ENCODE results near the gene POU2F3. TPM values are rescaled to one million over a fixed set of nuclear protein-coding genes. Genes with fewer than 3 reads are reported as not detected.

The POU2F3 gene
- total RNA-seq (2014; rRNA removed; shearing (Covaris generic)) = not detected in 2 replicates

DNA sequence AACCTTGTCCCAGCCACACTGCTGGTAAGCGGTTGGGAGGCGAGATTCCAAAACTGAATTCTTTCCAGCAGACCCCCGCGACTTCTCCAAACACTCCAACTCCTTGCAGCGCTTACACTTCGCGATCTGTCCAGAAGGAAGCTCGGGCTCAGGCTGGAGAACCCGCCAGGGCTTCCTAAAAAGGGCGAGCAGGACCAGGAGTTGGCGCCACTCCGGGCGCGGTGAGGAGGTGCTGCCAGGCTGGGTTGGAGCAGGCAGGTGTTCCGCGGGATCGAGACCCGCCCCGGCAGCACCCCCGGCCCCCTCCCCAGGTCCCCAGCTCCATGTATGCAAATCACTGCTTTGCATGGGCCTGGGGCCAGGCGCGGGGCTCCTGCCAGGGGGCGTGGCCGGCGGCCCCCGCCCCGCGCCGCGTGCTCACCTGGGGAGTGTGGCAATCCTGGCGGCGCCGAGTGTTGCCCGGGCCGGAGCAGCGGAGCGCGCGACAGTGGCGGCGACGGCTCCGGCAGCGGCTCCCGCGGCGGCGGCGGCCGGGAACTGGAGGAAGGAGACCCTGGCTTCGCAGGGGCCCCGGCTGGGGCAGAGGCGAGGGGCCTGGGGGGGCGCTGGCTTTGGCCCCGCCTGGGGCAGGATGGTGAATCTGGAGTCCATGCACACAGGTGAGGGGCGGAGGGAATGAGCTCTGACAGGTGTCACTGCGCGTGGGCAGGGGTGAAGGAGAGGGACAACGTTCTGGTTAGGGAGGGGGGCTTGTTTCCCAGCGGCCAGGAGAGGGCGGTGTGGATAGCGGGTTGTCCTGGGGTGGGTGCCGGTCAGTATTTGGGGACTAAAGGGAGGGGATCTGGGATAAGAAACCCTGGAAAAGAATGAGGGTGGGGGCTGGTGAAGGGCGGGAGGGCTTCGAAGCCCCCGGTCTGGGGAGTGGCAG, at the start of gene POU2F3:
TSS of gene POU2F3 (plus strand) at position 428 of the 928 bp plus-strand sequence. CDS start at position 632, 204 bp downstream.
- DNase-seq (ENCODE audit: low read depth) = no peak

DNA sequence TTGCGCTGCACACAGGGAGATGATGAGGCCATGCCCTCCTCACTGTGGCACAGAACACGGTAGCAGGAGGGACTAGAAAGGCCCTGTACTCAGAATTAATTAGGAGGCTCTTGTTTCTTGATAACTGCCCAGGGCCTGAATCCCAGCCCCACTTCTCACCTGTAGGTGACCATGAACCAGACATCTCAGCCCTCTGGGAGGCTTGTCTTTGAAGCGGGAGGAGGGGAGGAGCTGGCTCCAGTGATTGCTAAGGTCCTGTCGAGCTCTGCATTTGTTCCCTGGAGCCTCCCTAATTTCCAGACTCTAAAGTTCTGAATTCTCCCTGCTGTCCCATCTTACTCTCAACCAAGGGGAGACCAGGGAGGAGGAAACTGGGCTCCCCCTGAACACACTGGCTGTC, 48.9 kb upstream of the POU2F3 start:
- no peak for DNase-seq (ENCODE audit: low read depth)

DNA sequence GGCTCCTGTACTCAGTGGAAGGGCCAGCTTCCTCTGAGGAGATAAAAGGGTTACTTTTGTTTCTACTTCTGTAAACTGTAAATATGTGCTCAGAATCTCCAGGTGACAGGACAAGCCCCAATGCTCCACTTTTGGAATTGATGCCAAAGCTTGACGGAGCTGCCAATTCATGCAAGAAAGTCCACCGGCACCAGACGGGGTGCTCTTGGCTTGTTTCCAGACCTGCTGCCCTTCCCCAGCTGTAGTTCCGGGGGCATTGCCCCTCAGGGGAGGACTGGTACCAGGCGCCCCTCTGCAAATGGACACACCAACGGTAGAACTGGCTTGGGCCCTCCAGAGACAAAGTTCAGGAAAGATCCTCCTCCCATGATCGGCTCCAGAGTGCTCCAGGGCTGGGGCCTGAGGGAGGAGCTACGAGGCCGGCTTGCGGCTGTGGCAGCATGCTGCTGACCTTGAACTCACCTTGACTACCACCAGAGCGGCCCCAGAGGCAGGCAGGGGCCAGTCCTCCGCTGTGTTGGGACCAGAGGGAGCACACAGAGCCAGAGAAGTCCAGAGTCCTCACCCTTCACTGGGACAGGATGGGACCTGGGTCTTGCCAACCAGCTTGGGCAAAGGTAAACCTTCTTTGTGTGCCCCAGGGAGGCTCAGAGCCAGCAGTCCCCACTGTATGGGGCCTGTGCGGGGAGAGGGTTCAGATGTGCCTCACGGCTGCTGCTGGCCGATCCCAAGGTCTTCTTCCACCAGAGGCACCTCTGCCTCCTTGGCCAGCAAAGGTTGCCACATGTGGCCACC, 46.9 kb upstream of the POU2F3 start:
- no peak for DNase-seq (ENCODE audit: low read depth)

DNA sequence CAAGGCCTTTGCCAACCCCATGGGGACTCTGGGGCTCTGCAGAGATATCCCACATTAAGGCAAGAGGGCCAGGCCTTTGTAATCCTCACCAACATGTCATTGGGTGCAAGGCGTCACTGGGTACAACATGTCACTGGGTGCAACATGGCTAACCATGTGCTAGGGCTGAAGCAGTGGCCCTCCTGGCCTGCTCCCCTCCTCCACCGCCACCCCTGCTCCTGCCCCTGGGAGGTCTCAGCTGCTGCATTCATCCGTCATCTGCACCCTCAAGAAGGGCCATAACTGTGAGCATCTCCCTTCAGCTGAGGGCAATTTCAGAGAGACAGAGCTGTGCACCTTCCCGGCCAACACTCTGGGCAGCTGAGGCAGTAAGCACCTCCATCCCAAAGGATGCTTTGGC, 45.8 kb upstream of the POU2F3 start:
- DNase-seq (ENCODE audit: low read depth) = no peak

DNA sequence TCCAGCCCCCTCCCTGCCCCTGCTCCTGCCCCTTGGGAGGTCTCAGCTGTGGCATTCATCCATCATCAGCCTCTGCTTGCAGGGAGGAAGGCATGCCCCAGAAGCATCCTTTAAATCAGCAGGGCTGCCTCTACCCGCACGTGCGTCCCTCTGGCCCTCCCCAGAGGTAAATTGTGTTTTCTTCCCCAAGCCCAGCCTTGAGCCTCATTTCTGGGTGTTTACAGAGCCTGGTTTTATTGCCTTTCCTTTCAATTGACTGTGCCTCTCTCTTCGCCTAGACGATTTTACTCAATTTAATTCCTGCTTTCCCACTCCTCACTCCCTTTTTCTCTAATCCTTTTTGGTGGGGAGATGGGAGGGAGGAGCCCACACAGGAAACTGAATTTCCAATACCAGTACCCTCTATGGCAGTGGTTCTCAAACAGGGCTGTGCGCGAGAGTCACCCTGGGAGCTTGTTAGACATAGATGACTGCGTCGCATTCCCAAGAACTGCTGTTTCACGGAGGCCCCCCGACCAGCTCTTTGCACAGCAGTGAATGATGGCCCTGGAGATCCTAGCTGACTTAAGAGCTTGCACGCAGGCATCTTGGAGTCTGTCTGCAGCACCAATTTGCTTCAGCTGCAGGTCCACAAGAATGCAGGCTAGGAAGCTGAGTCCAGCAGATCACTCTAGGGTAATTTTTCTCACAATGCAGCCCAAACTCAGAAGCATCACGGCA, 44.2 kb upstream of the POU2F3 start:
- no peak for DNase-seq (ENCODE audit: low read depth)

DNA sequence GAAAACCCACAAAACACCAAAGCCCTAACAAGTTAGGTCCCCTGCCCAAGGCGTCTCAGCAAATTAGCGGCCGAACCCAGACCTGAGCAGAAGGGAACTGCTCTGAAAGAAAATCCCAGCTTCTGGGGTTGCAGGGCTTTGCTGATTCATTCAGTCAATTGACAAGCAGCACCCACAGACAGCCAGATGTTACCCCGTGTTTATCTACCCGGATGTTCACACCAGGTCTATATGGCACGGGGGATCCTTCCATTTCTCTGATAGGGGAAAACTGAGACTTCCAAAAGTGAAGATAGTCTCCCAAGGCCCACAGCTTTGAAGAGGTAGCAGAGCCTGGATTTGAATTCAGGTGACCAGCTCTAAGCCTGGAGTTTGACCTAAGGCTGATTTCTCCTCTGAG, 43.1 kb upstream of the POU2F3 start:
- no peak for DNase-seq (ENCODE audit: low read depth)

DNA sequence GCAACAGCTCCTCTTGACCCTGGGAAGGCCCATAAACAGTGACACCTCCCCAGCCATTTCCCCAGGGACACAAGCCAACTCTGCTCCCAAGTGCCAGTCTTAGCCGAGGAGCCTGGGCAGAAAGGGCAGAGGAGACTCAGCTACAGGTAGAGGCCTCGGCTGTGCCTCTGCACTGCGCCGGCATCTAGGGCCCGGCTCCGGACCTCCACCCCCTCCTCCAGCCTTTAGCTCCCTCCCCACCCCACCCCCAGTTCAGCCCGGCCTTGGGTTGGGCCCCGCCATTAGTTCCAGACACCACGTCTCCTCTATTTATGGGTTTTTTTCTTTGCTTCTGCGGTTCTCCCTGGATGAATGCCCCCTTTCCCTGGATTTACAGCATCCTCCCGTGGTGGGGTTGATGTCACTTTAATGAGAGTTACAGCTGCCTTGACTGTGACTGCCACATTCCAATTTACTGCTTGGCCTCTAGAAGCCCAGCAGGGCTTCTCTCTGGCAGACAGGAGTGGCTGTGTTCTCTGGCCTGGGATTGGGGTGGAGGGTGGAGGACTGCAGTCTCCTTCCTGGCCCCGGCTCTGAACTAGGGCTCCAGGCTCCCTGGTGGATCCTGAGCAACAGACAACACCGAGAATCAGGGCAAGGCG, 42.6 kb upstream of the POU2F3 start:
- no peak for DNase-seq (ENCODE audit: low read depth)

DNA sequence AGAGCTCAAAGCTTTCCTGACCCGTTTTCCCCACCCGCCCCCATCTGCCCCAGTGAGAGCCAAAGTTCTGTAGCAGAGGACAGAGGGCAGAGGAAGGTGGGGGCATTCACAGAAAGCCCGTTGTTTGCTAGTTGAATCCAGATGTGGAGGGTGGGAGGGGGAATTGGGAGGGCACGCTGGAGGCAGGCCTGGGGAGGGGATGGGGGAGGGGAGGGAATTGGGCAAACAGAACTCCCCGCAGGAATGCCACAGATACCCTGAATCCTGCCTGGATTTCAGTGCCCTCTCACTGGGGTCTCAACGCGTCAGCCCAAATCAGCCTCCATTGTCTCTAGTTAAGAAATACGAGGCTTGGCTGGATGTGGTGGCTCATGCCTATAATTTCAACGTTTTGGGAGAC, 42.0 kb upstream of the POU2F3 start:
- no peak for DNase-seq (ENCODE audit: low read depth)

DNA sequence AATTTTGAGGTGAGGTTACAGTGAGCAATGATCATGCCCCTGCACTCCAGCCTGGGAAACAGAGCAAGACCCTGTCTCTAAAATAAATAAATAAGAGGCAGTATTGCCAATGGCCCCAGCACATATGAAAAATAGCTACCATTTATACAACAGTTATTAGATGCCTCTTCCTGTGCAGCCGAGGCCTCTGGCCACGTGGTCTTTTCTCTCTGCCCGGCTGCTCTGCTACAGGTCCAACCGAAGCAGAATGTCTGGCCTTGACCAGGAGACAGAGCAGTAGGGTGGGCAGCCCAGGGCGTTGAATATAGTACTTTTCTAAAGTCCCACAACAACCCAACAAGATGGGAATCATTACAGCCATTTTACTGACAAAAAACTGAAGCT, 41.5 kb upstream of the POU2F3 start:
- no peak for DNase-seq (ENCODE audit: low read depth)

DNA sequence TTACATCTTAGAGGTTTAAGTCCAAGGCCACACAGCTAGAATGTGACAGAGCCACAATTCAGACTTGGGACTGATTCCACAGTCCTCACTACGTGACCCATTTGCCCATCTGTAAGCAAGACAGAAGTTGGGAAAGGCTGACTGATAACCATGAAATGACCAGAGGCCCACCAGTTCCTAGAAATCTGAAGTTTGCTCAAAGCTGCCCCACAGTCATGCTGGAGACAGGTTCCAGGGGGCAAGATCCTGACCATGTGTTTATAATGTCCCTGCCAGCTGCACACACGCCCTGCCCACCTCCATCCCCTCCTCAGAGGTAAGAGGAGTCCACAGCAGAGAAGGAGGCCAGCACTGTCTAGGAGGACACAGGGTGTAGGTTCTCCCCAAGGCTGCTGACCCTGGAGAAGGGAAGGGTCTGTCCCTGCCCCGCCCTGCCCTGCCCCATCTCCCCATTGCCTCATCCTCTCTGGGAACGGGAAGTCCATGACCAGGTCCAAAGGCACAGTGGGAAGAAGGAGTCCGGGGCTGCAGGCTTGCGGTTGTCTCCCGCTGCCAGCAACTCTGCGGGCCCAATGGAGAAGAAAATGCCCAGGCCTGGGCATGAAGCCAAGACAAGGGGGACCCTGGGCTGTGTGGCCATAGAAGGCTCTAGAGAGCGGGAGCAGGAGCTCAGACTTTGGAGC, 41.0 kb upstream of the POU2F3 start:
- DNase-seq (ENCODE audit: low read depth) = no peak

DNA sequence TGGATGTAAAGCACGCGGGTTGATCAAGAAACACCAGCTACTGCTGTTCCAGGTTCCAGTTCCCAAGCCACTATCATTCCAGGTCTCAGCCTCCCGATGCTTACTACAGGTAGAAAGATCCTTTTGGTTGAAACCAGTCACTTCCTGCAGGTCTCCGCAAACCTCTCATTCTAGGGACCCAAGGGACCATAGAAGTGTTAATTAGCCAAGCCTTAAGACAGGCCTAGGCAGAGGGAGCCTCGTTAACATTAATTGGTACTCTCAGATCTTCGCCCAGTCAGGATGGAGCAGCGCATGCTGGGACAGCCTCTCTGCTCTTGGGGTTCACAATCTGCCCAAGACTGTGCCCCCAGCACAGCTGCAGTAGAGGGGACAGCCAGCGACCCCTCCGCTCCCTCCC, 40.3 kb upstream of the POU2F3 start:
- no peak for DNase-seq (ENCODE audit: low read depth)

DNA sequence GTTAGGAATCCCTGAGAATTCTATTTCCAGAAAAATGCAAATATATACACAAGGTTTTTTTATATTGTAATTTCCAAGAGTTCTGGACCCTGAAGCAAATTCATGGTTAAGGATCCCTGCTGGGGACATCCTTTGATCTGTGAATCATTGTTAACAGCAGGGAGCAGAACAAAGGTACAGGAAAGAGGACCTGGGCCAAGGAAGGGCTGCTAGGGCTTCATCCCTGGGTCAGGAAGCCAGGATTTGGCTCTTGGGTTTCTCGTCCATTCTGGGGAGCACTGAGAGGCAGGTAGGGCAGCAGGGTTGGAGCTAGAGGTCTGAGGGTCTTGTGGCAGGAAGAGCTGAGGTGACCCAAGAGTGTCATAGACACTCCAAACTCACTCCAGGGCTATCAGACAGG, 39.3 kb upstream of the POU2F3 start:
- no peak for DNase-seq (ENCODE audit: low read depth)

DNA sequence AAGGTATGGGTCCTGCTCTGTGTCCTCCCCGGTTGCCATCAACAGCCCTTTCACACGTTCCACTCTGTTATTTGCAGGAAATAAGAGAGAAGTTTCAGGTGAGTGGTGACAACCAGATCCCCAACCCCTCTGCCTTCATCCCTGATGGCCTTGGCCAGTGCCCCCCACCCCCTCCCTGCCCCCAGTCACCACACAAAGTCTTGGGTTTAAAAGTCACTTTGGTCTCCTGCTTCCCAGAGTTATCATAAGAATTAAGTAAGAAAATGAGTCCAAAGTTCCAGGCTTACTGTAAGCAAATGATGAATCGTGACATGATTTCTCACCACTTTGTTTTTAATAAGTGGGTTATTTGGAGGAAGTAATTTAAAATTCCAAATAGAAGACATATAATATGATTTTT, 38.3 kb upstream of the POU2F3 start:
- no peak for DNase-seq (ENCODE audit: low read depth)

DNA sequence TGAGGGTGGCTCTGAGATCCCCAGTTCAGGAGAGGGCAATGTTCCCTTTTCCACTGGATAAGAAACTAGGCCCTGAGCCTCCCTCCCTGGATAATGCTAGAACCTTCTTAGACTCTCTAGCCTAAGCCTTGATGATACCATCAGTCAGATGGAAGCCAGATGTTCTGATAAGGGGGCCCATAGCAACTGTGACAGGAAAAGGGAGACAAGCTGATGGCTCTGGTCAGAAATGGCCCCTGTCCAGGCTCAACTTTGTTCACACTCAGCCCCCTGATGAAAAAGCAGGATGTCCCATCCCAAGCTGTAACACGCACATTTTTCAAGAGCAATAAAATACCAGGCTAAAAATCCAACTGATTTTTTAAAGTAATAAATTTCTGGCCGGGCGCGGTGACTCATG, 36.3 kb upstream of the POU2F3 start:
- DNase-seq (ENCODE audit: low read depth) = no peak

DNA sequence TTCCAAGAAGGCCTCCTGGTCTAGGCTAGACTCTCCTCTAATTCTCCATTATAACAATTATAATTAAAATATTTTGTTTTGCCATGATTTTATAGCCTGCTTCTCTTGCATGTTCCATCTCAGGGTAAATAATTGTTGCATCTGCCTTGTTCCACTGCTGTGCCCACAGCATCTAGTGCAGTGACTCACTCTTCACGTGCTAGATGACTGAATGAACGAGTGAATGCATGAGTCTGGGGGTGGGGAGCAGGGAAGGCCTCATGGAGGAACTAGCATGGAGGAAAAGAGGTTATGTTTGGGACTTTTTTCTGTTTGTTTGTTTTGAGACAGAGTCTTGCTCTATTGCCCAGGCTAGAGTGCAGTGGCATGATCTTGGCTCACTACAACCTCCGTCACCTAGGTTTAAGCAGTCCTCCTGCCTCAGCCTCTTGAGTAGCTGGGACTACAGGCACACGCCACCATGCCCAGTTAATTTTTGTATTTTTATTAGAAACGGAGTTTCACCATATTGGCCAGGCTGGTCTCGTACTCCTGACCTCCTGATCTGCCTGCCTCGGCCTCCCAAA, 34.3 kb upstream of the POU2F3 start:
- peak; percentile 62 for DNase-seq (ENCODE audit: low read depth)

DNA sequence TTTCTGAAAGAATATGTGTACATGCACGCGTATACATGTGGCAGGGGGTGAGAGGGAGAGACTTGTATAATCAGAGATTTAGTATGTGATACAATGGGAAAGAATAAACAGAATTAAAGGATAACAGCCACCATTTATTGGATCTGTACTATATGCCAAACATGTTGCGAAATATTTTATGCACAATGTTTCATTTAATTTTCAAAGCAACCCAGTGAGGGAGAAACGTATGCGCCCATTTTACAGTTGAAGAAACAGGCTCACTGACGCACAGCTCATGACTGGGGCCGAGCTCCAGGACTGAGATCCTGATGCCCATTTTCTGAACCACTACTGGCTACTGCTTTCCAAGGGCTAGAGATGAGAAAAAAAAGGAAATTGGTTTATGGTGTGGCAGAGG, 32.4 kb upstream of the POU2F3 start:
- DNase-seq (ENCODE audit: low read depth) = no peak

DNA sequence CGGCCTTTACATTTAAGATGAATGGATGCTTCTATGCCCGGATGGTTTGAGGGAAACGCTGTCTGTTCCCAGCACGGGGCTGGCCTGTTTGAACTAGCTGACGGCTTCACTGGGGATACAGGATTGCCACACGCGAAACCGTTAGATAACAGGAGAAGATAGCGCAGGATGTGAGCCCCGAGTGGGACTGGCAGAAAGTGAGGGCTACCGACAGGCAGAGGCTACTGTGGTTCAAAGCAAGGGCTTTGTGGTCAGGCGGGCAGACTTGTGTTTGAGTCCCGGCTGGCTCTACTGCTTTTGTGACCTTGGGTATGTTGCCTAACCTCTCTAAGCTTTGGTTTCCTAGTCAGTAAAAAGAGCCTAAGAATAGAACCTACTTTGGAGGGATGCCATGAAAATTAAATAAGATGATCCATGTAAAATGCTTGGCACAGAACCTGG, 31.9 kb upstream of the POU2F3 start:
- peak; percentile 81 for DNase-seq (ENCODE audit: low read depth)

DNA sequence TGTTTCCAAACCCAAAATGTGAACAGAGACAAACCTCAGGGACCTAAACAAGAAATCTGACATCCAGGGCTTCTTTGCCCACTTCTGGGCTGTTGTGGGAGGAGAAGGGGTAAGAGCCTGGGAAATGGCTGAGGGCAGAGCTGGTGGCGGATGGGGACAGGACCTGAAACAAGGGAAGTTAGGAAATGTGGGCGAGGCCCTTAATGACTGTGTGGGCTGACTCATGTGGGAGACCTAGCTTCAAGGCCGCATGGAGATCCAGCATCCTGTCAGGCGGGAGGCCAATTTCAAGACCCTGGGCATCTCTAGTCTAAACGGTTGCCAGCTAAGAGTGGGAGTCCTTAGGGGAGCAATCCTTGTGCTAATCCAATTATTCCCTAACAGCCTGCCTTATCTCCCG, 31.2 kb upstream of the POU2F3 start:
- peak; percentile 88 for DNase-seq (ENCODE audit: low read depth)

DNA sequence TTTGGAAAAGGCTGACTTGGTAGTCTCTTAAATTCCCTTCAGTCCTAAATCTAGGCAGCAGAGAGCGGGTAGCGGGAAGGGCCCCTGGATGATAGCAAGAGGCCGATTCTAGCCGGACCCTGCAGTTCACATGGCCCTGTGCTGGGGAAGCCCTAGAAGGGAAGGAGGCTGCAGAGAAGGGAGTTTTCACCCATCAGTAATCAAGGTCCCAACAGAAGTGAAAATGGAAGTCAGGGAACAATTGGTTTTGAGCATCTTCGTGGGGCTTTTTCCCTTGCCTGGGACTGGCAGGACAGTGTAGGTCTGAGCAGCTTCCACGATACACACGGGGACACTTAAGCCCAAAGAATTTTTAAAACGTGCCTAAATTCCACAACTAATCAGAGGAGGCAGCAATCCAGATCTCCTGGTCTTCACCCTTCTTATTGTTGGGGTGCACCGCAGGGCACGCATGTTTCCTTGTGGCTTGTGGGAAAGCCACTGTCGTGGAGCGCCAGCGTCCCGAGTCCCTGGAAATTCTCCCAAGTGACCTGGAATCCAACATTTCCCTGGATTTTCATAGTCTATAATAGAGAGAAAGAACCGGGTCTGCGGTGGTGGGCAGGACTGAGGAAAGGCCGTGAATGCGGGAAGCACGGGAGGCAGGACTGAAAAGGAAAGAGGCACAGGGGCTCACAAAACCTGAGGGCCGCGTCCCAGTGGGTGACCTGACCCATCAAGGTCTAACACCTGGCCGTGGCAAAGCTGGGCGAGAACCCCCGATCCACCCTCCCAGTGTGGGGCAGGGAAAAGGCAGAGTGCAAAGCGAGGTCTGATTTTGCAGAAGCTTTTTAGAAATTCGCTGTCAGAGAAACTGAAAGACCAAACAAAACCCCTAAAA, 30.0 kb upstream of the POU2F3 start:
- DNase-seq (ENCODE audit: low read depth) = no peak

Data from RPMI7951 (cell line).